ENCODE results near the gene CCDC127.

Gene CCDC127

GRCh38 chr5:149745-150485, 68.0 kb downstream of the CCDC127 start:
- H3K27me3 ChIP-seq (ENCODE audit: control insufficient read depth, low read length), result no peaks in the 10 kb centered on the region

GRCh38 chr5:147751-148150, 70.2 kb downstream of the CCDC127 start:
- no peak overlapping the region for H3K27ac ChIP-seq (ENCODE audit: low read depth, low read length)
- no peak overlapping the region for H3K4me2 ChIP-seq (ENCODE audit: low read length)
- H3K4me3 ChIP-seq (ENCODE audit: low read length), result no peak overlapping the region
- H3K9me3 ChIP-seq (ENCODE audit: control insufficient read depth, insufficient read depth, low read length), result peaks cover 15% of the 10 kb centered on the region
- no peaks in the 10 kb centered on the region for H3K27me3 ChIP-seq (ENCODE audit: control insufficient read depth, low read length)
- no peaks in the 10 kb centered on the region for H3F3A ChIP-seq (ENCODE audit: control insufficient read depth, insufficient read depth)
- no peaks in the 10 kb centered on the region for H3K9me2 ChIP-seq (replicated peaks; ENCODE audit: control insufficient read depth, low read length)
- no peaks in the 10 kb centered on the region for H3K79me2 ChIP-seq (ENCODE audit: control insufficient read depth, low read length)
- no peaks in the 10 kb centered on the region for H3K4me1 ChIP-seq (ENCODE audit: control insufficient read depth, low read length)
- TF ChIP-seq CTCF (IDR thresholded peaks at IDR 0.05; ENCODE audit: low read depth, low read length, poor library complexity, severe bottlenecking) (no peak), EZH2phosphoT487 (IDR thresholded peaks at IDR 0.05; ENCODE audit: borderline replicate concordance, low read length) (no peak)
- no peaks in the 10 kb centered on the region for H3K36me3 ChIP-seq (ENCODE audit: control insufficient read depth, low read length)
- no peaks in the 10 kb centered on the region for H4K20me1 ChIP-seq (ENCODE audit: control insufficient read depth, insufficient read depth, low read depth, low read length)

More at GRCh38 chr5:149745-150485, 68.0 kb downstream of the CCDC127 start:
- no peaks in the 10 kb centered on the region for H4K20me1 ChIP-seq (ENCODE audit: control insufficient read depth, insufficient read depth, low read depth, low read length)
- no peak overlapping the region for H3K4me3 ChIP-seq (ENCODE audit: low read length)
- no peaks in the 10 kb centered on the region for H3F3A ChIP-seq (ENCODE audit: control insufficient read depth, insufficient read depth)
- H3K9me2 ChIP-seq (replicated peaks; ENCODE audit: control insufficient read depth, low read length), result no peaks in the 10 kb centered on the region
- H3K4me1 ChIP-seq (ENCODE audit: control insufficient read depth, low read length), result no peaks in the 10 kb centered on the region
- no peak overlapping the region for H3K27ac ChIP-seq (ENCODE audit: low read depth, low read length)
- H3K4me2 ChIP-seq (ENCODE audit: low read length), result no peak overlapping the region
- H3K79me2 ChIP-seq (ENCODE audit: control insufficient read depth, low read length), result no peaks in the 10 kb centered on the region
- TF ChIP-seq CTCF (IDR thresholded peaks at IDR 0.05; ENCODE audit: low read depth, low read length, poor library complexity, severe bottlenecking) (no peak), EZH2phosphoT487 (IDR thresholded peaks at IDR 0.05; ENCODE audit: borderline replicate concordance, low read length) (no peak)
- no peaks in the 10 kb centered on the region for H3K36me3 ChIP-seq (ENCODE audit: control insufficient read depth, low read length)
- peaks cover 15% of the 10 kb centered on the region for H3K9me3 ChIP-seq (ENCODE audit: control insufficient read depth, insufficient read depth, low read length)

Measured in DOHH2 (cell line).